DND-41 (cell line): ENCODE data around the gene MAP3K5.
"Not testable (repeated sequence)": the region's sequence is repeated elsewhere in the genome, so short reads cannot be mapped to it uniquely, and the experiment has no call there.

ENCODE experiments used
- ATAC-seq: fragments of 200-7000 bp; cut with Tn5 transposase; 3 replicates; pipeline ENCODE4 v1.9.1; 2021; ENCODE audit warnings: low read depth; ENCODE audit not compliant: insufficient read depth
- DNase-seq: peaks from one replicate; pipeline ENCODE4 v3.0.0-alpha.2; 2020
- H2AFZ ChIP-seq: 2 replicates; pipeline ENCODE4 v1.6.0; 2012; ENCODE audit warnings: low read depth, low read length
- H3K27ac ChIP-seq: 2 replicates; pipeline ENCODE4 v1.5.1; 2012; ENCODE audit warnings: low read length, inconsistent platforms
- H3K27me3 ChIP-seq: fragments of 200-600 bp; sonication (generic); 2 replicates; pipeline ENCODE4 v1.6.0; 2012; ENCODE audit warnings: low read length, mild to moderate bottlenecking, inconsistent platforms; ENCODE audit not compliant: insufficient read depth, poor library complexity
- H3K36me3 ChIP-seq: 2 replicates; pipeline ENCODE4 v1.5.1; 2012; ENCODE audit warnings: low read length, inconsistent platforms; ENCODE audit not compliant: insufficient read depth
- H3K4me1 ChIP-seq: 2 replicates; pipeline ENCODE4 v1.5.1; 2012; ENCODE audit warnings: mild to moderate bottlenecking, low read length; ENCODE audit not compliant: insufficient read depth
- H3K4me2 ChIP-seq: 2 replicates; pipeline ENCODE4 v1.6.0; 2012; ENCODE audit warnings: mild to moderate bottlenecking, moderate library complexity, low read length, inconsistent platforms; ENCODE audit not compliant: insufficient read depth
- H3K4me3 ChIP-seq, 2 experiments: fragments of 200-600 bp in 1 of 2; shearing (Covaris generic) in 1 of 2; 2 replicates each; pipeline ENCODE4 v1.5.1; 2012 to 2016; ENCODE audit warnings: inconsistent platforms in 2 of 2, low read length in 2 of 2, mild to moderate bottlenecking in 2 of 2, low read depth in 1 of 2, moderate library complexity in 1 of 2
- H3K79me2 ChIP-seq: 2 replicates; pipeline ENCODE4 v1.6.0; 2012; ENCODE audit warnings: low read length, inconsistent platforms; ENCODE audit not compliant: insufficient read depth
- H3K9ac ChIP-seq: 2 replicates; pipeline ENCODE4 v1.6.0; 2012; ENCODE audit warnings: low read depth, mild to moderate bottlenecking, inconsistent platforms, low read length, moderate library complexity
- H3K9me3 ChIP-seq: 2 replicates; pipeline ENCODE4 v1.5.1; 2012; ENCODE audit warnings: low read length, moderate library complexity, mild to moderate bottlenecking, inconsistent platforms; ENCODE audit not compliant: insufficient read depth, severe bottlenecking
- H4K20me1 ChIP-seq: 2 replicates; pipeline ENCODE4 v1.6.0; 2012; ENCODE audit warnings: low read length; ENCODE audit not compliant: insufficient read depth
- EZH2 ChIP-seq: IDR thresholded peaks from 3 replicates; pipeline ENCODE4 v1.6.1; 2012; ENCODE audit warnings: borderline replicate concordance, low read depth, mild to moderate bottlenecking, moderate library complexity, low read length, inconsistent platforms; ENCODE audit not compliant: severe bottlenecking
- TF ChIP-seq, protein P1 (sequence below): IDR thresholded peaks from 2 replicates; pipeline ENCODE4 v1.5.1; 2012; ENCODE audit warnings: borderline replicate concordance, low read length, moderate library complexity, mild to moderate bottlenecking; ENCODE audit not compliant: poor library complexity, severe bottlenecking; ENCODE audit errors: extremely low read depth

The MAP3K5 gene

GRCh38 chr6:136822046-136822375 lies 29.7 kb upstream of the MAP3K5 start:
- 0 out of 3 replicates have a peak, but pooled peaks have one; percentile 1 for ATAC-seq
- Histone ChIP-seq H3K9me3 (no peaks in the 10 kb centered on the region), H3K36me3 (no peaks in the 10 kb centered on the region; the same call in 1 of the 2 replicates), H3K4me2 (peak overlapping the region; percentile 93), H3K27ac (peak overlapping the region; percentile 72), H4K20me1 (no peaks in the 10 kb centered on the region), H2AFZ (peak overlapping the region; percentile 95), H3K79me2 (peaks cover 6% of the 10 kb centered on the region; the same call in 1 of the 2 replicates), H3K4me3 (peak overlapping the region; percentile 28 to 84; a peak in 3 of 4 replicates), H3K27me3 (no peaks in the 10 kb centered on the region), H3K4me1 (peaks cover 16% of the 10 kb centered on the region), H3K9ac (peak overlapping the region; percentile 61)
- TF ChIP-seq, protein P1, sequence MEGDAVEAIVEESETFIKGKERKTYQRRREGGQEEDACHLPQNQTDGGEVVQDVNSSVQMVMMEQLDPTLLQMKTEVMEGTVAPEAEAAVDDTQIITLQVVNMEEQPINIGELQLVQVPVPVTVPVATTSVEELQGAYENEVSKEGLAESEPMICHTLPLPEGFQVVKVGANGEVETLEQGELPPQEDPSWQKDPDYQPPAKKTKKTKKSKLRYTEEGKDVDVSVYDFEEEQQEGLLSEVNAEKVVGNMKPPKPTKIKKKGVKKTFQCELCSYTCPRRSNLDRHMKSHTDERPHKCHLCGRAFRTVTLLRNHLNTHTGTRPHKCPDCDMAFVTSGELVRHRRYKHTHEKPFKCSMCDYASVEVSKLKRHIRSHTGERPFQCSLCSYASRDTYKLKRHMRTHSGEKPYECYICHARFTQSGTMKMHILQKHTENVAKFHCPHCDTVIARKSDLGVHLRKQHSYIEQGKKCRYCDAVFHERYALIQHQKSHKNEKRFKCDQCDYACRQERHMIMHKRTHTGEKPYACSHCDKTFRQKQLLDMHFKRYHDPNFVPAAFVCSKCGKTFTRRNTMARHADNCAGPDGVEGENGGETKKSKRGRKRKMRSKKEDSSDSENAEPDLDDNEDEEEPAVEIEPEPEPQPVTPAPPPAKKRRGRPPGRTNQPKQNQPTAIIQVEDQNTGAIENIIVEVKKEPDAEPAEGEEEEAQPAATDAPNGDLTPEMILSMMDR: no peak
- TF ChIP-seq EZH2: no peak
- DNase-seq: no peak

DNA sequence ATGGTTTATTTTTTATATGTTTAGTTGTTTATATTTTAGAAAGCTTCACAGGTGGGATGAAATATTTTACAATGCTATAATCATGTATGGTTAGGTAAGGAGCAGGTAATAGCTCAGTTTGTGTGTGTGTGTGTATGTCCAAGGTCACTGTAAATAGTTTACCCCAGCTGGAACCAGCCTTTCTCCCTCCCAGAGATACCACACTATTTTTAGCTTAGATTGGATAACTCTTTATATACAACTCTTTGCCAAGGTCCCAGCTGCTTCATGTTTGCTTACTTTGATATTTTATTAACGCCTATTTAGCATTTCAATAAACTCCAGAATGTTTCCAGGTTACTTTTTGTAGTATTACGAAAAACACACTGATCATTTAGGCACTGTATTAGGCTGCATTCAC lies 28.3 kb upstream of the MAP3K5 start:
- Histone ChIP-seq H3K9me3 (no peaks in the 10 kb centered on the region), H3K27ac (no peak overlapping the region), H3K4me3 (no peak overlapping the region), H3K9ac (no peak overlapping the region), H3K4me1 (peaks cover 16% of the 10 kb centered on the region), H3K4me2 (no peak overlapping the region), H4K20me1 (no peaks in the 10 kb centered on the region), H3K79me2 (peaks cover 6% of the 10 kb centered on the region; the same call in 1 of the 2 replicates), H3K27me3 (no peaks in the 10 kb centered on the region), H2AFZ (peak overlapping the region; percentile 27; the same call in 1 of the 2 replicates), H3K36me3 (no peaks in the 10 kb centered on the region)
- TF ChIP-seq, protein P1: no peak
- no peak for TF ChIP-seq EZH2
- no peak for ATAC-seq
- no peak for DNase-seq

DNA sequence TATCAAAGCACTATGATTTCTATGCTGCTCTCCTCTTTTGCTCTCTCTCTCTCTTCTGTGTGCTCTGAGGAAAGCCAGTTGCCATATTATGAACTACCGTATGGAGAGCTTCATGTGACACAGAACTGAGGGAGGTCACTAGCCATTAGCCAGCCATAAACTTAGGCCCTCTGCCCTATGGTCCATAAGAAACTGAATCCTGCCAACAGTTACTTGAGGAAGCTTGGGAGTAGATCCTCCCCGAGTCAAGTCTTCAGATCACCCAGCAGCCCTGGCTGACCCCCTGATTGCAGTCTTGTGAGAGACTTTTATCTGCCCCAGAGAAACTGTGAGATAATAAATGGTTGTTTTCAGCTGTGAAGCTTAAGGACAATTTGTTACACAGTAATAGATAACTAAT lies 24.4 kb upstream of the MAP3K5 start:
- Histone ChIP-seq H3K27ac (no peak overlapping the region), H3K9ac (no peak overlapping the region), H3K36me3 (no peaks in the 10 kb centered on the region), H3K27me3 (no peaks in the 10 kb centered on the region), H3K4me2 (no peak overlapping the region), H4K20me1 (no peaks in the 10 kb centered on the region), H3K79me2 (no peaks in the 10 kb centered on the region), H3K9me3 (no peaks in the 10 kb centered on the region), H3K4me1 (peaks cover 4% of the 10 kb centered on the region; the same call in 1 of the 2 replicates), H2AFZ (no peak overlapping the region), H3K4me3 (no peak overlapping the region)
- TF ChIP-seq EZH2: no peak
- TF ChIP-seq, protein P1: no peak
- ATAC-seq: no peak
- DNase-seq: no peak

DNA sequence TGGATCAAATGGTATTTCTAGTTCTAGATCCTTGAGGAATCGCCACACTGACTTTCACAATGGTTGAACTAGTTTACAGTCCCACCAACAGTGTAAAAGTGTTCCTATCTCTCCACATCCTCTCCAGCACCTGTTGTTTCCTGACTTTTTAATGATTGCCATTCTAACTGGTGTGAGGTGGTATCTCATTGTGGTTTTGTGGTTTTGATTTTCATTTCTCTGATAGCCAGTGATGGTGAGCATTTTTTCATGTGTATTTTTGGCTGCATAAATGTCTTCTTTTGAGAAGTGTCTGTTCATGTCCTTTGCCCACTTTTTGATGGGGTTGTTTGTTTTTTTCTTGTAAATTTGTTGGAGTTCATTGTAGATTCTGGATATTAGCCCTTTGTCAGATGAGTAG lies 23.3 kb upstream of the MAP3K5 start:
- ATAC-seq, H3K4me2 ChIP-seq, DNase-seq, H3K36me3 ChIP-seq, H3K9me3 ChIP-seq, H3K79me2 ChIP-seq, H3K4me3 ChIP-seq, H3K9ac ChIP-seq, H2AFZ ChIP-seq, H3K27me3 ChIP-seq, H4K20me1 ChIP-seq, H3K4me1 ChIP-seq, H3K27ac ChIP-seq: not testable (repeated sequence)
